Vagina (tissue), 2 donors: ENCODE measurements around the gene KCNJ15.

Source experiments
- CTCF ChIP-seq, 3 experiments: fragments of 450-650 bp in 2 of 3; fragments of 200-600 bp in 1 of 3; sonication (generic) in 1 of 3; IDR thresholded peaks; one replicate each; pipeline ENCODE4 v1.5.1; 2017 to 2019; ENCODE audit warnings: antibody characterized with exemption in 3 of 3, mild to moderate bottlenecking in 2 of 3, moderate library complexity in 2 of 3
- POLR2A ChIP-seq, 2 donors: fragments of 450-650 bp; IDR thresholded peaks; one replicate each; pipeline ENCODE4 v1.6.1; 2017; ENCODE audit warnings: antibody characterized with exemption in 2 of 2, mild to moderate bottlenecking in 2 of 2, moderate library complexity in 2 of 2

- TF ChIP-seq CTCF (IDR thresholded peaks at IDR 0.05) = no peak
- TF ChIP-seq POLR2A (IDR thresholded peaks at IDR 0.05) = no peak
Observed at GRCh38 chr21:38326429-38326828, 69.6 kb downstream of the KCNJ15 start.
